ENCODE data around the gene TMEM141.

GRCh38 chr9:136807281-136808074 lies 16.3 kb downstream of the TMEM141 start, which contains the start of gene RABL6:
- no peak for TF ChIP-seq CTCF (IDR thresholded peaks at IDR 0.05)
- no peak for TF ChIP-seq ZFX (IDR thresholded peaks at IDR 0.05; ENCODE audit: borderline replicate concordance)
